Measurements from ENCODE around the gene AGRP. TPM values are rescaled to one million over a fixed set of nuclear protein-coding genes. Genes with fewer than 3 reads are reported as not detected.

The AGRP gene
- total RNA-seq, 1 donor from 2014 or later, result 8.5 TPM

DNA sequence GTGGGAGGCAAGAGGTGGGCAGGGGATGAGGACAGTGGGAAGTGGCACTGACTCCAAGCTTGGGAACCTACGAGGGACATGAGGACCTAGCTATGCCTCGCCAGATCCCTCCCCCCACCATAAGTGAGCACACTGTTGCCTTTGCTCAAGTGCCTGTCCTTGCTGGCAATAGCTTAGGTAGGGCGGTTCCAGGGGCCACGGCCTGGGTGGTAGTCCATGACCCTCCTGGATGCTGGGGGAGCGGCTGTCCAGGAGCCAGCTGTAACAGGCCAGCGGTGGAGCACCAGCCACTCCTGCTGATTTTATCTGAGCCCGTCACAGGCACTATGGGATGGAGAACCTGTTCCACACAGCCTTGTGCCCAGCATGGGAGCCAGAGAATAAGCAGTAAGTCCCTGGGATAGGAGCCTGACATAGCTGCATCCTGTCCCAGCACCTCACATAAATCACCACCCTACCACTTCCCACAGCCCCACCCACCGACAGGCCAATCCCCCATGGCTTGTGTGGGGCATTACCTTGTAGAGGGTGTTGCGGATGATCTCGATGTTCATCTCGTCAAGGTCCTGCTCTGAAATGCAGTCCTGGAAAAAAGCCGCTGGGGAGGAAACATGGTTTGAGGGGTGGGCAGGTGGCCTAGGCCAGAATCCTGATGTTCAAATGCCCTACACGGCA lies 40.6 kb downstream of the AGRP start:
- H3K27ac ChIP-seq, result peak overlapping the region; percentile 38
- peaks cover 65% of the 10 kb centered on the region for H3K4me1 ChIP-seq
- ATAC-seq, result no peak
- no peaks in the 10 kb centered on the region for H3K9me3 ChIP-seq
- intact Hi-C loops (cut with DNase I), result no loop called here
- no peaks in the 10 kb centered on the region for H3K27me3 ChIP-seq (ENCODE audit: low read depth)
- DNase-seq, result no peak
- TF ChIP-seq, protein P1, sequence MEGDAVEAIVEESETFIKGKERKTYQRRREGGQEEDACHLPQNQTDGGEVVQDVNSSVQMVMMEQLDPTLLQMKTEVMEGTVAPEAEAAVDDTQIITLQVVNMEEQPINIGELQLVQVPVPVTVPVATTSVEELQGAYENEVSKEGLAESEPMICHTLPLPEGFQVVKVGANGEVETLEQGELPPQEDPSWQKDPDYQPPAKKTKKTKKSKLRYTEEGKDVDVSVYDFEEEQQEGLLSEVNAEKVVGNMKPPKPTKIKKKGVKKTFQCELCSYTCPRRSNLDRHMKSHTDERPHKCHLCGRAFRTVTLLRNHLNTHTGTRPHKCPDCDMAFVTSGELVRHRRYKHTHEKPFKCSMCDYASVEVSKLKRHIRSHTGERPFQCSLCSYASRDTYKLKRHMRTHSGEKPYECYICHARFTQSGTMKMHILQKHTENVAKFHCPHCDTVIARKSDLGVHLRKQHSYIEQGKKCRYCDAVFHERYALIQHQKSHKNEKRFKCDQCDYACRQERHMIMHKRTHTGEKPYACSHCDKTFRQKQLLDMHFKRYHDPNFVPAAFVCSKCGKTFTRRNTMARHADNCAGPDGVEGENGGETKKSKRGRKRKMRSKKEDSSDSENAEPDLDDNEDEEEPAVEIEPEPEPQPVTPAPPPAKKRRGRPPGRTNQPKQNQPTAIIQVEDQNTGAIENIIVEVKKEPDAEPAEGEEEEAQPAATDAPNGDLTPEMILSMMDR (IDR thresholded peaks at IDR 0.05), result no peak
- H3K4me3 ChIP-seq, result no peak overlapping the region
- peaks cover 95% of the 10 kb centered on the region for H3K36me3 ChIP-seq

DNA sequence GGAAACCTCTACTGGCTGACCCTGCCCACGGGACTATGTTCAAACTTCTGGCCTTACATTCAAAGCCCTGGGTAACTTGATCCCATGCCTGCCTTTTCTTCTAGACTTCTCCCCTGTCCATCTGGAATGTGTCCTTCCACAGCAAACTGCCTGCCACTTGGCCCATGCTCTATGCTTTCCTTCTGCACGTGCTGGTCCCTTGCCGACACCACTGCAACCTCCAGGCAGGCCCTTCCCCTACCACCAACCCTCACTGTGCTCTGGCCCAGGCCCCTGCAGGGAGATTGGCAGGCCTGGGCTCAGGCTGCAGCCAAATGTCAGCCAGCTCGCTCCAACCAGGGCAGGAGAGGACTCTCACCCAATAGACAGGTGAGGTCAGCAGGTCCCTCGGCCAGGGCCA lies 41.4 kb downstream of the AGRP start:
- DNase-seq, result no peak

DNA sequence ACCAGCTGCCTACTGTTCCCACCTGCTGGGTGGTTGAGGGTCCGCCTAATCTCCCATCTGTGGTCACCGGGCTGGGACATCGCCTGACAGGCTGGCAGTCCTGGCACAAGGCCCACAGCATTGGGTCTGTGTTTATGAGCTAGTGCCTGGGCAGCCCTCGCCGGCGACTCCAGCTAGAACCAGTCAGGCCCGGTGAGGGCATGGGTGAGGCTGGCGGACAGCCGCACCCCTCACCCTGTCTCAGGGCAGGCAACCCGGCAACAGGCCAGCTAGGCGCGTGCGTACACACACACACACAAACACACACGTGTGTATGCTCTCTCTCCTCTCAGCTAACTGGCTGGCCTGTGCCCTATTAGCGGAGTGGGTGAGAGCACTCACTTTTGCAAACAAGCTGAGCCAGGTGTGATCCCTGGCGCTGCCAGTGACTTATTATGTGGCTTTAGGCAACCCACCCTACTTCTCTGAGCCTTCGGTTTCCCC lies 42.0 kb downstream of the AGRP start:
- no peaks in the 10 kb centered on the region for H3K27me3 ChIP-seq (ENCODE audit: low read depth)
- peak overlapping the region; percentile 27 for H3K27ac ChIP-seq
- intact Hi-C loops (cut with DNase I), result no loop called here
- DNase-seq (peak; percentile 86), ATAC-seq (peak; percentile 81 to 82)
- TF ChIP-seq, protein P1 (IDR thresholded peaks at IDR 0.05), result no peak
- H3K36me3 ChIP-seq, result peaks cover 99% of the 10 kb centered on the region
- no peaks in the 10 kb centered on the region for H3K9me3 ChIP-seq
- H3K4me1 ChIP-seq, result peaks cover 51% of the 10 kb centered on the region
- H3K4me3 ChIP-seq, result no peak overlapping the region

More for the DNA sequence above, 41.4 kb downstream of the AGRP start:
- H3K4me1 ChIP-seq, result peaks cover 57% of the 10 kb centered on the region
- H3K27me3 ChIP-seq (ENCODE audit: low read depth), result no peaks in the 10 kb centered on the region
- TF ChIP-seq, protein P1 (IDR thresholded peaks at IDR 0.05), result no peak
- no peaks in the 10 kb centered on the region for H3K9me3 ChIP-seq
- H3K27ac ChIP-seq, result no peak overlapping the region
- intact Hi-C loops (cut with DNase I), result no loop called here
- H3K36me3 ChIP-seq, result peaks cover 95% of the 10 kb centered on the region
- H3K4me3 ChIP-seq, result no peak overlapping the region
- ATAC-seq, result peak in 1 of 2 donors; percentile 4

DNA sequence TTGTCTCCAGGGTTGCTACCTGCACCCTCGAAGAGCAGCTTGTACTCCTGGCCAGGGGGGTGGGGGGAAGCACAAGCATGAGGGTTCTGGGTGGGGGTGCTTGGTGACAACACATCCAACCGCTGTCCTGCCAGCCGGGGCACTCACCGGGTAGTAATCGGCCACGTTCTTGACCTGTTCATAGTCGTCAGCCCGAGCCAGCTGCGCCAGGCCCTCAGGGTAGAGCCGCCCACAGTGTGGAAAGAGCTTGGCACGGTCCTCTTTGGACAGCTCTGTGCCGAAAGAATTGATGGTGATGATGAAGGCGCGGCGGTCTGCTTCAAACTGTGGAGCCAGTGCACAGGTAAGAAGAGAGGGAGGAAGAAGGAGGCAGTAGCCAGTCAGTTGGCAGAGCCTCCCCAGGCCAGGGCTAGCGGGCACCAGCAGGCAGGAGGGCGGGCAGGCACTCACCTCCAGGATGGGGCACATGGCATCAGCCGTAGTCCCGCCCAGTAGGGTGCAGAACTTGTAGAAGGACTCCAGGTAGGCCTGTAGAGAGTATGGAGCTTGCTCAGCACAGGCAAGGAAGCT lies 44.4 kb downstream of the AGRP start:
- Histone ChIP-seq H3K27me3 (ENCODE audit: low read depth) (no peaks in the 10 kb centered on the region), H3K27ac (no peak overlapping the region), H3K4me1 (peaks cover 27% of the 10 kb centered on the region), H3K9me3 (no peaks in the 10 kb centered on the region), H3K4me3 (no peak overlapping the region), H3K36me3 (peaks cover 76% of the 10 kb centered on the region)
- no peak for DNase-seq
- ATAC-seq, result no peak
- TF ChIP-seq, protein P1 (IDR thresholded peaks at IDR 0.05), result no peak
- intact Hi-C loops (cut with DNase I), result no loop called here

DNA sequence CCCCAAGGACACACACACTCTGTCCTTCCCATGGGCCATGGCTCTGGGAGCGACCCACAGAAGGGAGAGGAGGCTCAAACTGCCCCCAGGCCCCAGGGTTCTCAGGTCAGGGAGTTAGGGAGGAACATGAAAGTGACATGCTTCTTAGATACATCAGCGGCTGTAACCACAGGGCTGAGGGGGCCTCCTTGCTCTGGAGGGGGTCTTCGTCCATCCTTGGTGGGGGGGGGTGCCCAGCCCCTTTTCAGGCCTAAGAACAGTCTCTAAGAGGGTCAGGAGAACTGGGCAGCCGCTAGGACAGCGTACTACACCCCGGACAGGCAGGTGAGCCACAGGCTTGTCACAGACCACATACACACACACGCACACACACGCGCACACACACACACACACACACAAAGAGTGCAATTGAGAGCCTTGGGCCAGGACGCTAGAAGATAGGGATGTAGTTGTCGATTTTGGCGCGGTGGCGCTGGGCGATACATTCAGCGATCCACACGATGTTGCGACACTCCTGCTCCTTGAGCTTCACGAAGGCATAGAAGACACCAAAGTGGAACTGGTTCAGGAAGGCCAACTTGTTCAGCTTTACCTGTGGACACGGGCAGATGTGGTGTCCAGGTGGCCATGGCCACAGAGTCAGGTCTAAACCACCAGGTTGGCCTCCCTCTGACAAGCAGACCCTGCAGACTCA lies 45.1 kb downstream of the AGRP start:
- Histone ChIP-seq H3K4me3 (no peak overlapping the region), H3K27me3 (ENCODE audit: low read depth) (no peaks in the 10 kb centered on the region), H3K27ac (no peak overlapping the region), H3K4me1 (peaks cover 20% of the 10 kb centered on the region), H3K9me3 (no peaks in the 10 kb centered on the region), H3K36me3 (peaks cover 69% of the 10 kb centered on the region)
- intact Hi-C loops (cut with DNase I), result no loop called here
- TF ChIP-seq, protein P1 (IDR thresholded peaks at IDR 0.05), result no peak
- ATAC-seq (no peak), DNase-seq (no peak)
